K562 (cell line): Measurements from ENCODE around the gene TRIM37.

ENCODE experiments used
- EP300 ChIP-seq: IDR thresholded peaks from 2 replicates; pipeline ENCODE4 v1.6.1; 2012; ENCODE audit warnings: low read length, improper control_type of control experiment
- FOXJ2 ChIP-seq: fragments of 200-800 bp; sonication (Bioruptor generic); IDR thresholded peaks from 2 replicates; pipeline ENCODE4 v1.6.1; 2016; ENCODE audit warnings: missing genetic modification characterization, missing compliant biosample characterization
- KLF10 ChIP-seq: fragments of 250-450 bp; sonication (Bioruptor Pico); IDR thresholded peaks from 2 replicates; pipeline ENCODE4 v1.6.1; 2021; ENCODE audit warnings: matching md5 sums
- PHF20 ChIP-seq: fragments of 450-650 bp; IDR thresholded peaks from 2 replicates; pipeline ENCODE4 v1.6.1; 2018; ENCODE audit not compliant: partially characterized antibody
- POLR2AphosphoS5 ChIP-seq: IDR thresholded peaks from 2 replicates; pipeline ENCODE4 v1.6.1; 2011; ENCODE audit warnings: mild to moderate bottlenecking, low read depth, low read length, moderate library complexity; ENCODE audit not compliant: control insufficient read depth, insufficient read depth
- SMC3 ChIP-seq: conservative IDR thresholded peaks from 2 replicates; pipeline ENCODE4 v1.6.1; 2011; ENCODE audit warnings: low read depth, low read length, improper control_type of control experiment; ENCODE audit not compliant: insufficient read depth
- SOX6 ChIP-seq: fragments of 450-650 bp; IDR thresholded peaks from 2 replicates; pipeline ENCODE4 v1.6.1; 2014; ENCODE audit warnings: mild to moderate bottlenecking
- ZC3H8 ChIP-seq: fragments of 450-650 bp; IDR thresholded peaks from 2 replicates; pipeline ENCODE4 v1.6.1; 2017
- TF ChIP-seq, protein P1 (sequence below): sonication (generic); formaldehyde crosslinking; IDR thresholded peaks from 2 replicates; pipeline ENCODE4 v1.9.0; 2022; ENCODE audit warnings: mild to moderate bottlenecking, missing genetic modification reagents
- TF ChIP-seq, protein P2 (sequence below), 2 experiments: fragments of 450-650 bp in 1 of 2; sonication (generic) in 1 of 2; formaldehyde crosslinking in 1 of 2; IDR thresholded peaks in 1 of 2; conservative IDR thresholded peaks in 1 of 2; 2 replicates each; pipeline versions ENCODE4 v1.6.1 to v1.8.1; 2016 to 2023; ENCODE audit warnings: mild to moderate bottlenecking in 2 of 2, moderate library complexity in 2 of 2, inconsistent platforms in 1 of 2, missing genetic modification reagents in 1 of 2

DNA sequence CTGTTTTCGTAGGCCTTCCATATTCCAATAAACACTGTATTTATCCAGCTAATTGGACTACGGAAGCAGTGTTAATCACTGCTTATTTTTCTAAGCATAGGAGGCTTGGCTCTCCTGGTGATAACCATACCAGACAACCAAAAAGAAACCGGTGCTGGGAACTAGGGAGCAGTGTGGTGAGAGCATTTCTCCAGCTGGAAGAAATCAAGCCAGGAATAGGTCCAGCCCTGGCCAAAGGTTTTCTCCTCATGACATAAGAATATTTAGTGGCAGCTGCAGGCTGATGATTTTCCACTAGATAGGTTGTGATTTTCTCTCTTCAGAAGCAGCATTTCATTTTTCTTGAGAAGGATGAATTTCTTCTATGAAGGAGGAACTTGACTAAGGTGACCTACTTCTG lies 141.5 kb downstream of the TRIM37 start:
- TF ChIP-seq SMC3 (no peak), POLR2AphosphoS5 (no peak), SOX6 (no peak), FOXJ2 (no peak), PHF20 (no peak), ZC3H8 (no peak), EP300 (no peak), KLF10 (no peak)
- TF ChIP-seq, protein P1, sequence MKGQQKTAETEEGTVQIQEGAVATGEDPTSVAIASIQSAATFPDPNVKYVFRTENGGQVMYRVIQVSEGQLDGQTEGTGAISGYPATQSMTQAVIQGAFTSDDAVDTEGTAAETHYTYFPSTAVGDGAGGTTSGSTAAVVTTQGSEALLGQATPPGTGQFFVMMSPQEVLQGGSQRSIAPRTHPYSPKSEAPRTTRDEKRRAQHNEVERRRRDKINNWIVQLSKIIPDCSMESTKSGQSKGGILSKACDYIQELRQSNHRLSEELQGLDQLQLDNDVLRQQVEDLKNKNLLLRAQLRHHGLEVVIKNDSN (CRISPR knock-in tag): no peak
- TF ChIP-seq, protein P2, sequence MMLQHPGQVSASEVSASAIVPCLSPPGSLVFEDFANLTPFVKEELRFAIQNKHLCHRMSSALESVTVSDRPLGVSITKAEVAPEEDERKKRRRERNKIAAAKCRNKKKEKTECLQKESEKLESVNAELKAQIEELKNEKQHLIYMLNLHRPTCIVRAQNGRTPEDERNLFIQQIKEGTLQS (IDR thresholded peaks at IDR 0.05): no peak
- TF ChIP-seq, protein P2 (CRISPR knock-in tag; conservative IDR thresholded peaks at IDR 0.05): no peak
